Uterus (tissue), 4 donors: ENCODE measurements around the gene FSD2. TPM values are rescaled to one million over a fixed set of nuclear protein-coding genes. Genes with fewer than 3 reads are reported as not detected.

ENCODE experiments used
- DNase-seq, 2 donors: peaks; one replicate each; pipeline ENCODE4 v3.0.0-alpha.2; 2019 to 2020
- H3K27ac ChIP-seq, 2 donors: fragments of 200-600 bp; sonication (generic); 1 replicate in 1 of 2; 2 replicates in 1 of 2; pipeline ENCODE4 v1.5.1; 2016 to 2018
- H3K27me3 ChIP-seq, 2 donors: fragments of 200-600 bp; sonication (generic); one replicate each; pipeline ENCODE4 v1.5.1; 2018 to 2019; ENCODE audit warnings: control low read depth in 1 of 2
- H3K36me3 ChIP-seq, 2 donors: fragments of 200-600 bp; sonication (generic); one replicate each; pipeline ENCODE4 v1.5.1; 2019; ENCODE audit warnings: control low read depth in 1 of 2
- H3K4me1 ChIP-seq, 2 donors: fragments of 200-600 bp; sonication (generic); one replicate each; pipeline ENCODE4 v1.5.1; 2018 to 2019; ENCODE audit warnings: control low read depth in 1 of 2
- H3K4me3 ChIP-seq, 2 donors: fragments of 200-600 bp; sonication (generic); 1 replicate in 1 of 2; 2 replicates in 1 of 2; pipeline ENCODE4 v1.5.1; 2018 to 2019; ENCODE audit warnings: mild to moderate bottlenecking in 1 of 2
- H3K9me3 ChIP-seq, 2 donors: fragments of 200-600 bp; sonication (generic); one replicate each; pipeline ENCODE4 v1.5.1; 2019; ENCODE audit warnings: control low read depth in 1 of 2
- POLR2A ChIP-seq, 2 donors: fragments of 450-650 bp; IDR thresholded peaks; one replicate each; pipeline ENCODE4 v1.6.1; 2016; ENCODE audit warnings: antibody characterized with exemption in 2 of 2, mild to moderate bottlenecking in 1 of 2, moderate library complexity in 1 of 2
- intact Hi-C: fragments of 100-400 bp; cut with DNase I; formaldehyde crosslinking; loops from one replicate; pipeline ENCODE4 v1.15.1; 2023; ENCODE audit warnings: low total_unique reads
- total RNA-seq, 4 donors: library from RNA; depleted of rRNA in 3 of 4; stranded (reverse); fragments of >200 nt in 3 of 4; gene quantifications; one replicate each; pipeline versions ENCODE4 v1.1.0 to v1.2.4, GENCODE V29; 2014 to 2023
- TF ChIP-seq, protein P1 (sequence below), 4 experiments: fragments of 200-600 bp in 2 of 4; fragments of 450-650 bp in 2 of 4; sonication (generic) in 2 of 4; IDR thresholded peaks; one replicate each; pipeline ENCODE4 v1.5.1; 2016 to 2019; ENCODE audit warnings: antibody characterized with exemption in 4 of 4, mild to moderate bottlenecking in 2 of 4, moderate library complexity in 1 of 4
- donor health status: DM: yes; HTN: yes; CAD: no.

FSD2 gene
- total RNA-seq, 4 donors from 2014 or later: not detected

DNA sequence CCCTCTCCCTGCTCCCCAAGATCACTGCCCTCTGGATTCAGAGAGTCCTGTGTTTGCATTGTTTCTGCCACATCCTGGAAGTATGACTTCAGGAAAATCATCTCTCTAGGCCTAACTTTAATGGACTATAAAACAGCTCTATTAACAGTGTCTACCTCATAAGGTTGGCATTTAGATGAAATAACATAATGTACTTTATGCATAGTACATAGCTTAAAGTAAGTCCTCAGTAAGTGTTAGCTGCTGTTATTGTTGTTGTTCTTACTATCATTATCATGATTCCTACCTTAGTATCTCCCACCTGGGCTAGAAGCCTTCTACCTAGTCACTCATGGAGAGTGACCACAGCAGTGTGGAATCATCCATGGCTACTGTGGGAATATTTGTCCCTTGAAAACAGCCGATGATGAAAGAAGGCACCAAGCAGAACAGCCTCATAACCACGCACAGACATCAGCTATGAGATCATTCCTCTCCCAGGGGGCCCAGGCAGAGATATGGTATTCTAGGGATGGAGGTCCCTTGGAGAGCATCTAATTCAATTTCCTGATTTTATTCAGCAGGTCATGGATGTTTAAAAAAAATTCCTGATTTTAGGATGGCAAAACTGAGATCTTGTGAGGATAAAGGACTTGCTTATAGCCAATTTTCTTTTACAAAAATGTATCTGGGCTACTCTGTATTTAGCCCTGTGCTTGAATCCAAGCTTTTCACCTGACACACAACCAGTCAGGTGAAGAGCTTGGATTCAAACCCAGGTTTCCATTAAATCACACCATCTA, 1.9 kb downstream of the FSD2 start:
- Histone ChIP-seq H3K9me3 (no peaks in the 10 kb centered on the region), H3K27ac (no peak overlapping the region), H3K4me1 (no peaks in the 10 kb centered on the region), H3K27me3 (no peaks in the 10 kb centered on the region), H3K4me3 (no peak overlapping the region), H3K36me3 (no peaks in the 10 kb centered on the region)
- TF ChIP-seq, protein P1, sequence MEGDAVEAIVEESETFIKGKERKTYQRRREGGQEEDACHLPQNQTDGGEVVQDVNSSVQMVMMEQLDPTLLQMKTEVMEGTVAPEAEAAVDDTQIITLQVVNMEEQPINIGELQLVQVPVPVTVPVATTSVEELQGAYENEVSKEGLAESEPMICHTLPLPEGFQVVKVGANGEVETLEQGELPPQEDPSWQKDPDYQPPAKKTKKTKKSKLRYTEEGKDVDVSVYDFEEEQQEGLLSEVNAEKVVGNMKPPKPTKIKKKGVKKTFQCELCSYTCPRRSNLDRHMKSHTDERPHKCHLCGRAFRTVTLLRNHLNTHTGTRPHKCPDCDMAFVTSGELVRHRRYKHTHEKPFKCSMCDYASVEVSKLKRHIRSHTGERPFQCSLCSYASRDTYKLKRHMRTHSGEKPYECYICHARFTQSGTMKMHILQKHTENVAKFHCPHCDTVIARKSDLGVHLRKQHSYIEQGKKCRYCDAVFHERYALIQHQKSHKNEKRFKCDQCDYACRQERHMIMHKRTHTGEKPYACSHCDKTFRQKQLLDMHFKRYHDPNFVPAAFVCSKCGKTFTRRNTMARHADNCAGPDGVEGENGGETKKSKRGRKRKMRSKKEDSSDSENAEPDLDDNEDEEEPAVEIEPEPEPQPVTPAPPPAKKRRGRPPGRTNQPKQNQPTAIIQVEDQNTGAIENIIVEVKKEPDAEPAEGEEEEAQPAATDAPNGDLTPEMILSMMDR (IDR thresholded peaks at IDR 0.05): no peak
- TF ChIP-seq POLR2A (IDR thresholded peaks at IDR 0.05): no peak
- intact Hi-C loops: loop anchor here (10.0 kb wide), 1 partner anchor 49 kb away; no protein-coding TSS in a partner anchor
- no peak for DNase-seq

- Histone ChIP-seq H3K27ac (no peak overlapping the region), H3K4me1 (no peaks in the 10 kb centered on the region), H3K36me3 (no peaks in the 10 kb centered on the region), H3K27me3 (no peaks in the 10 kb centered on the region), H3K9me3 (no peaks in the 10 kb centered on the region), H3K4me3 (no peak overlapping the region)
- intact Hi-C loops: loop anchor here (10.0 kb wide), 1 partner anchor 48 kb away; no protein-coding TSS in a partner anchor
- no peak for DNase-seq
- no peak for TF ChIP-seq POLR2A (IDR thresholded peaks at IDR 0.05)
- TF ChIP-seq, protein P1 (IDR thresholded peaks at IDR 0.05): no peak
These were observed 3.4 kb downstream of the FSD2 start for GRCh38 chr15:82802497-82802896.

DNA sequence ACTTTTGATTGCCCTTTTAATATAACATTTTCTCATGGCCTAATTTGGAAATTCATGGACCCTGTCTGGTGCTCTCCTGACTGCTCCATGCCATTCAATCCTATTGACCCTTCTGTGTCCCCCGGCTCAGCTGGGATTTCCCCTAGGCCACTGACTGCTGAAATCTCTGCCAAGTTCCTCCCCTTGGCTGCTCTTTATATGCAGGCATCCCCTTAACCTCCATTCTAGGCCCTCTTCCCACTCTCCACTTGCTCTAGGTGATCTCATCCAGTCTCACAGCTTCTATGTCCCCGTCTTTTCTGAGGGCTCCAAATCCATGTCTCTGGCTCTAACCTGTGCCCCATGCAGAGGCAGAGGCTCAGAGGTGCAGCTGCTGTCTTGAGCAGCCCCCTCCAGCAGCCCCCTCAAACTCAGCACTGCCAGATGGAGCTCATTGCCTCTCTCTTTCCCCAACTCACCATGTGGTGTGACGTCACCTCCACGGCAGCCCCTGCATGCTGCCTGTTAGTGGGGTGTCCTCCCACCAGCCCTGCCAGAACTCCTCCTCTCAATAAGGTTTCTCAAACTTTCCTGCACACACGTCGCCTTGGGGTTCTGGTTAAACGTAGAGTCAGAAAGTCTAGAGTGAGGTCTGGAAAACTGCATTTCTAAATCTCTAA, 6.6 kb downstream of the FSD2 start:
- no peak overlapping the region for H3K4me3 ChIP-seq
- intact Hi-C loops: no loop called here
- TF ChIP-seq POLR2A (IDR thresholded peaks at IDR 0.05): no peak
- TF ChIP-seq, protein P1 (IDR thresholded peaks at IDR 0.05): no peak
- H3K9me3 ChIP-seq: no peaks in the 10 kb centered on the region
- H3K4me1 ChIP-seq: no peaks in the 10 kb centered on the region
- H3K27ac ChIP-seq: no peak overlapping the region
- H3K27me3 ChIP-seq: no peaks in the 10 kb centered on the region
- no peak for DNase-seq
- no peaks in the 10 kb centered on the region for H3K36me3 ChIP-seq

- Histone ChIP-seq H3K4me3 (no peak overlapping the region), H3K36me3 (no peaks in the 10 kb centered on the region), H3K27me3 (no peaks in the 10 kb centered on the region), H3K27ac (no peak overlapping the region), H3K9me3 (peaks cover 0 to under 1% of the 10 kb centered on the region in 2 donors), H3K4me1 (no peaks in the 10 kb centered on the region)
- TF ChIP-seq, protein P1 (IDR thresholded peaks at IDR 0.05): no peak
- TF ChIP-seq POLR2A (IDR thresholded peaks at IDR 0.05): no peak
- no peak for DNase-seq
- intact Hi-C loops: no loop called here
These were observed 7.2 kb downstream of the FSD2 start for GRCh38 chr15:82798531-82799166.

DNA sequence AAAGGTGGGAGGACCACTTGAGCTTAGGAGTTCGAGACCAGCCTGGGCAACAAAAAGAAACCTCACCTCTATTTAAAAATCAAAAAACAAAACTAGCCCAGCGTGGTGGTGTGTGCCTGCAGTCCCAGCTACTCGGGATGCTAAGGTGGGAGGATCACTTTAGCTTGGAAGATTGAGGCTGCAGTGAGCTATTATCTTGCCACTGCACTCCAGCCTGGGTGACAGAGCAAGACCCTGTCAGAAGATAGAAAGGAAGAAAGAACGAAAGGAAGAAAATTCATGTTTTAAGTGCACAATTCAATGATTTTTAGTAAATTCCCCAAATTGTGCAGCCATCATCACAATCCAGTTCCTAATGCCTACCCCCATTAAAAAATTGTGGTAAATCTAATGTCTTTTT, 7.8 kb downstream of the FSD2 start:
- no peaks in the 10 kb centered on the region for H3K4me1 ChIP-seq
- intact Hi-C loops: no loop called here
- H3K4me3 ChIP-seq: no peak overlapping the region
- H3K27ac ChIP-seq: no peak overlapping the region
- H3K27me3 ChIP-seq: no peaks in the 10 kb centered on the region
- TF ChIP-seq POLR2A (IDR thresholded peaks at IDR 0.05): no peak
- TF ChIP-seq, protein P1 (IDR thresholded peaks at IDR 0.05): no peak
- no peaks in the 10 kb centered on the region for H3K36me3 ChIP-seq
- peaks cover 0 to 4% of the 10 kb centered on the region in 2 donors for H3K9me3 ChIP-seq
- DNase-seq: no peak
